ENCODE measurements around the gene FAXDC2. TPM values are rescaled to one million over a fixed set of nuclear protein-coding genes. Genes with fewer than 3 reads are reported as not detected.
"Not testable (repeated sequence)": the region's sequence is repeated elsewhere in the genome, so short reads cannot be mapped to it uniquely, and the experiment has no call there.

FAXDC2 gene
- total and polyA plus RNA-seq, 2 donors (not counting 1 experiment from before 2014, with no cell fraction given), result 11.9 to 20.6 TPM

- H3K79me2 ChIP-seq (ENCODE audit: control insufficient read depth, insufficient read depth, low read length), result no peaks in the 10 kb centered on the region
- peaks cover 11% of the 10 kb centered on the region for H3K36me3 ChIP-seq (ENCODE audit: control insufficient read depth, insufficient read depth, low read length)
- TF ChIP-seq EZH2 (IDR thresholded peaks at IDR 0.05; ENCODE audit: low read length, missing control alignments) (no peak), CTCF (conservative IDR thresholded peaks at IDR 0.05 in 1 of 2, IDR thresholded peaks at IDR 0.05 in 1 of 2; ENCODE audit: low read depth in 1 of 2, low read length in 2 of 2) (no peak)
- H3K27ac ChIP-seq (ENCODE audit: insufficient read depth, low read length), result no peak overlapping the region
- no peaks in the 10 kb centered on the region for H3K27me3 ChIP-seq (ENCODE audit: control insufficient read depth, insufficient read depth, low read length)
- no peak overlapping the region for H2AFZ ChIP-seq (ENCODE audit: low read length)
- no peak overlapping the region for H3K4me3 ChIP-seq (replicated peaks in 1 of 4; ENCODE audit: control extremely low read depth in 1 of 4, insufficient read depth in 1 of 4, low read depth in 3 of 4, low read length in 4 of 4)
- no peaks in the 10 kb centered on the region for H4K20me1 ChIP-seq (ENCODE audit: control insufficient read depth, extremely low read depth, insufficient read depth, low read length)
- no peak overlapping the region for H3K4me2 ChIP-seq (ENCODE audit: extremely low read depth, insufficient read depth, low read length)
- H3K4me1 ChIP-seq (ENCODE audit: control insufficient read depth, extremely low read depth, insufficient read depth, low read length), result no peaks in the 10 kb centered on the region
- no peaks in the 10 kb centered on the region for H3K9me3 ChIP-seq (ENCODE audit: control insufficient read depth, insufficient read depth, low read depth, low read length)
- no peak for DNase-seq (ENCODE audit: low read depth in 2 of 2)
- no peak overlapping the region for H3K9ac ChIP-seq (ENCODE audit: insufficient read depth, low read length)
Measured at GRCh38 chr5:154823605-154824004, 26.8 kb downstream of the FAXDC2 start.

GRCh38 chr5:154822896-154823295 is 27.5 kb downstream of the FAXDC2 start:
- H3K27me3 ChIP-seq (ENCODE audit: control insufficient read depth, insufficient read depth, low read length); H3K9ac ChIP-seq (ENCODE audit: insufficient read depth, low read length); H3K4me2 ChIP-seq (ENCODE audit: extremely low read depth, insufficient read depth, low read length); DNase-seq (ENCODE audit: low read depth in 2 of 2); H3K4me1 ChIP-seq (ENCODE audit: control insufficient read depth, extremely low read depth, insufficient read depth, low read length); H3K79me2 ChIP-seq (ENCODE audit: control insufficient read depth, insufficient read depth, low read length); H3K27ac ChIP-seq (ENCODE audit: insufficient read depth, low read length); H3K9me3 ChIP-seq (ENCODE audit: control insufficient read depth, insufficient read depth, low read depth, low read length); H3K4me3 ChIP-seq (replicated peaks in 1 of 4; ENCODE audit: control extremely low read depth in 1 of 4, insufficient read depth in 1 of 4, low read depth in 3 of 4, low read length in 4 of 4); H4K20me1 ChIP-seq (ENCODE audit: control insufficient read depth, extremely low read depth, insufficient read depth, low read length); H2AFZ ChIP-seq (ENCODE audit: low read length): not testable (repeated sequence)
- peaks cover 11% of the 10 kb centered on the region for H3K36me3 ChIP-seq (ENCODE audit: control insufficient read depth, insufficient read depth, low read length)

- Histone ChIP-seq H3K4me3 (replicated peaks in 1 of 4; ENCODE audit: control extremely low read depth in 1 of 4, insufficient read depth in 1 of 4, low read depth in 3 of 4, low read length in 4 of 4) (no peak overlapping the region), H3K4me1 (ENCODE audit: control insufficient read depth, extremely low read depth, insufficient read depth, low read length) (no peaks in the 10 kb centered on the region), H3K36me3 (ENCODE audit: control insufficient read depth, insufficient read depth, low read length) (peaks cover 24% of the 10 kb centered on the region), H3K4me2 (ENCODE audit: extremely low read depth, insufficient read depth, low read length) (no peak overlapping the region), H3K9ac (ENCODE audit: insufficient read depth, low read length) (no peak overlapping the region), H3K27me3 (ENCODE audit: control insufficient read depth, insufficient read depth, low read length) (no peaks in the 10 kb centered on the region), H3K79me2 (ENCODE audit: control insufficient read depth, insufficient read depth, low read length) (no peaks in the 10 kb centered on the region), H3K9me3 (ENCODE audit: control insufficient read depth, insufficient read depth, low read depth, low read length) (no peaks in the 10 kb centered on the region), H3K27ac (ENCODE audit: insufficient read depth, low read length) (no peak overlapping the region), H2AFZ (ENCODE audit: low read length) (no peak overlapping the region), H4K20me1 (ENCODE audit: control insufficient read depth, extremely low read depth, insufficient read depth, low read length) (no peaks in the 10 kb centered on the region)
- no peak for DNase-seq (ENCODE audit: low read depth in 2 of 2)
- TF ChIP-seq EZH2 (IDR thresholded peaks at IDR 0.05; ENCODE audit: low read length, missing control alignments), result no peak
- no peak for TF ChIP-seq CTCF (conservative IDR thresholded peaks at IDR 0.05 in 1 of 2, IDR thresholded peaks at IDR 0.05 in 1 of 2; ENCODE audit: low read depth in 1 of 2, low read length in 2 of 2)
Measured at GRCh38 chr5:154820383-154820782, 30.0 kb downstream of the FAXDC2 start.

Measured in fibroblast of lung (primary cell).